GM18507 (cell line): ENCODE data around the gene HS2ST1.
"Not testable (repeated sequence)": the region's sequence is repeated elsewhere in the genome, so short reads cannot be mapped to it uniquely, and the experiment has no call there.

Experiments used
- DNase-seq: peaks from one replicate; pipeline ENCODE4 v3.0.0; 2011; ENCODE audit warnings: low read depth; ENCODE audit not compliant: insufficient read length; ENCODE audit errors: extremely low spot score
- FAIRE-seq: peaks from 2 replicates; lab custom pipeline; 2011; peaks lifted over from hg19 to GRCh38; lab: Jason Lieb, UNC

Gene HS2ST1

DNA sequence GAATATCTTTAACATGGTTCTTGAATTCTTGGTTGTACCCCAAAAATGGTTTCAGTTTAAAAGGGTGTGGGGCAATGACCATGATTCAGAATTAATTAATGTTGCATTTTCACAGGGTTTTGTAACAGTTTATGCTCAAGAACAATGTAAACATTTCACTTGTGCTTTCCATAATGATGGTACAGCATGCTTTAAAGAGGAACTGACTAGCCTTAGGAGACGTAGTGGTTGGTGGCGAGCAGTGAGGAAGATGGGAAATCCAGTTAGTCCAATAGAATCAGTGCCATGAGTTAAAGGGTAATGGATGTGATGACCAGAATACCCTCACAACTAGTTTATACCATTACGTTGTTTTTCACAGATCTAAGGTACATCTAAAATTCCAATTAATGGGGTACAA is 138.0 kb downstream of the HS2ST1 start:
- FAIRE-seq (no peak), DNase-seq (no peak)

DNA sequence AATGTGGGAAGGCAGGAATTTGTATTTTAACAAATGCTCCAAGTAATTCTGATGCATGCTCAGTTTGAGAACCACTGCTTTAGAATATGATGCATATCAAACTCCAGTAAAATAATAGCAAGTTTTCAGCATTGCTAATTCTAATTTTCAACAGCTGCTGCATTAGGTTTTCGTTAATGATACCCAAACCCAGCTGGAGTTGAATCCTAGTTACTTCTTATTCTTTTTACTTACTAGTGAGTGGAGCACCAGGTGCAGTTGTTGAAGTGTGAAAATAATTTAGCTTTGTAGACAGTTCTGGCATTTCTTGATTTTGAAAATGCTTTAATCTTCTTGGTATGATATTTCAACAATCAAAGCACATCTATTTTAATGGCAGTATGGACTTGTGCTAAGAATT is 138.5 kb downstream of the HS2ST1 start:
- DNase-seq (no peak), FAIRE-seq (no peak)

DNA sequence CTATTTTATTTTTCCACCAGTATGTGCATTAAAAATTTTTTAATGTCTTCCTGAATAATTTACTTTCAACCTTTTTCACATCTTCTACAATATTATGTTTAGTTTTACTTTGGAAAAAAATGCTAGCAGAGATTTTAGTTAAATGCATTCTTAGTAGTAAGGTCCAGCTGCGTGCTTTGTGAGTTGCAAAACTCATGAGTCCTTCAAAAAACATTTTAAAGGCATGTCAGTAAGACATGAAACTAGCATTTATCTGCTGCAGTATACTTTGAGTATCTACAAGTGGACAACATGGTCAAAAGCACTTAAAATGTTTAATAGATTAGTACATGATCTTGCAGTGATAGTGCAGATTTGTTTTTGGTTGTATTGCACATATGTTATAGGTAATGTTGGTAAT is 139.0 kb downstream of the HS2ST1 start:
- FAIRE-seq (no peak), DNase-seq (no peak)

DNA sequence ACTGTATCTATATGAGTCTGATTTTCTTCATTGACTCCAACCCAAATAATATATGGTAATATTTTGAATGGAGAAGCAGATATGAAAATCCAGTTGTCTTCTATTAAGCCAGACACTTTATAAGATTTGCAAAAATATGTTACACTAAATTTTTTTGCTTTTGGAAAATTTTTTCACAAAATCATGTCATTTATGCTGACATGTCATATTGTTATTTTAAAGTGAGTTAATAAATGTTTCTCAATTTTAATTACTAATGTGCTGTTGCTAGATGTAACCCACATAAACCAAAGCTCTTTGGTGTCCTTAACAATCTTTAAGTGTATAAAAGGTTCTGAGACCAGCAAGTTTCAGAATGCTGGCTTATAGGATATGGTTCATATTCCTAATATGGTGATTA is 142.5 kb downstream of the HS2ST1 start:
- FAIRE-seq: no peak

DNA sequence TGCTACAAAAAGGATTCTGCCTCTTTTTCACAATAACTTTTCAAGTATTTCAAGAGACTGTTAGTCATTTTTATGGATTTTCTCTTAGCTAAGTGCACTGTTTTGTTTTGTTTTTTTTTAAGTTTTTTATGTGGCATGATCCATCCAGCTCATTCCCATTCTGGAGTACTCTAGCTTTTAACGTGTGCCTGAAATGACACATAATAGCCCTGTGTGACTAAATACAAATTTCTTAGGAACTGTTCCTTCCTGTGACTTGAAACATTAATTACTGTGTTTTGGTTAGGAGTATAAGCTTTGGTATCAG is 143.9 kb downstream of the HS2ST1 start:
- no peak for DNase-seq

More for the DNA sequence above, 142.5 kb downstream of the HS2ST1 start:
- DNase-seq: no peak

DNA sequence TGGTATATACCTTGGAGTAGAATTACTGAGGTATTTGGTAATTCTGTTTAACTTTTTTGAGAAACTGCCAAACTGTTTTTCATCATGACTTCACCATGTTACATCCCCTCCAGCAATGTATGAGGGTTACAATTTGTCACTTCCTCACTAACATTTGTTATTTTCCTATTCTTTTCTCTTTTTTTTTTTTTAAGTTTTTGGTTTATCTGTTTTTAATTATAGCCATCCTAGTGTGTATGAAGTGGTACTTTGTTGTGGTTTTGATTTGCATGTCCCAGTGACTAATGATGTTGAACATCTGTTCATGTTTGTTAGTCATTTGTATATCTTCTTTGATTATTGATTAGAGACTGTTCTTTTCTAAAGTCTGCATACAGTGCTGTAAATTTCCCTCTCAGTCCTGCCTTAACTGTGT is 147.3 kb downstream of the HS2ST1 start:
- FAIRE-seq: peak; percentile 86
- DNase-seq: no peak

More for the DNA sequence above, 143.9 kb downstream of the HS2ST1 start:
- FAIRE-seq: no peak

DNA sequence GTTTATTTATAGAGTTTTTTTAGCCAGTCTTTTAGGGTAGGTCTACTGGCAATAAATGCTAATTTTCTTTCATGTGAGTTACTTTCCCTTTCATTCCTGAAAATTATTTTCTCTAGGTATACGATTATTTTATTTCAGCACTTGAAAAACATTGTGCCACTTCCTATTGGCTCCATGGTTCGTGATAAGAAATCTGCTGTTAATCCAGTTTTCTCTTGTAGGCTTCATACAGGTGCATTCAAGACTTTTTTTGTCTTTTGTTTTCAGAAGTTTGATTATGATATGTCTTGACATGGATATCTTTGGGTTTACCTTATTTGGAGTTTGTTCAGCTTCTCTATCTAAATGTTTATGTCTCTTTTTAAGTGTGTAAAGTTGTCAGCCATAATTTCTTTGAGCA is 148.3 kb downstream of the HS2ST1 start:
- no peak for FAIRE-seq
- no peak for DNase-seq

DNA sequence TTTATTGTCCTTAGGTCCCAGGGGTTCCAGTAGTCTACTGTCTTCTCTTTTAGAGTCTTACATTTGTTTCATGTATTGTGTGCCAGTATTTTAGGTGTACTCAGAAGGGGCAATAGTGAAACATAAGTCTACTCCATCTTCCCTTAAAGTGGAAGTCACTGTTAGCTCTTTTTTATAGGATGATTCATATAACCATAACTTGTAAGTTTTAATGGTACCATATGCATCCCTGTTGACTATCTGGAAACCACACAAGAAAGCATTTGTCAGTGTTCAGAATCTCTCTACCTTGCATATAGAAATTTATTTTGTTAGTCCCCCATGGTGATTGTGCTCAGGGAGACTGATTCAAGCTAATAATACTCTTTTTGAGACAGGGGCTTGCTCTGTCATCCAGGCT is 149.9 kb downstream of the HS2ST1 start:
- FAIRE-seq (peak; percentile 41), DNase-seq (no peak)

DNA sequence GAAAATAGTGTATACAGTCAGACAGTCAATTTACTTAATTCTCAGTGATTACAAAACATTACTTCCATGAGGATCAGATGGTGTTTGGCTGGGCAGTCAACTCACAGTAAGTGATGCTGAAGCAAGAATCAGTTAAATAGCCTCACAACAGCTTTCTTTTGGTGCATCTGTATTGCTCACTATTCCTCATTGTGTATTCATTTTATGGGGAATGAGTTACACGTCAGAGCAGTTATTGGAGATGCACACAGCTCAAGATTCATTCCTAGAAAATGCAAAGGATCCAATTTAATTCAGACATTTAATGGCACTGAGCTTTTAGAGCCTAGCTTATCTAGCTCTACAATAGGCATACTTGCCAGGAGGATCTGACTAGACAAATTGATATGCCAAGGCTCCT is 150.6 kb downstream of the HS2ST1 start:
- no peak for FAIRE-seq
- no peak for DNase-seq

DNA sequence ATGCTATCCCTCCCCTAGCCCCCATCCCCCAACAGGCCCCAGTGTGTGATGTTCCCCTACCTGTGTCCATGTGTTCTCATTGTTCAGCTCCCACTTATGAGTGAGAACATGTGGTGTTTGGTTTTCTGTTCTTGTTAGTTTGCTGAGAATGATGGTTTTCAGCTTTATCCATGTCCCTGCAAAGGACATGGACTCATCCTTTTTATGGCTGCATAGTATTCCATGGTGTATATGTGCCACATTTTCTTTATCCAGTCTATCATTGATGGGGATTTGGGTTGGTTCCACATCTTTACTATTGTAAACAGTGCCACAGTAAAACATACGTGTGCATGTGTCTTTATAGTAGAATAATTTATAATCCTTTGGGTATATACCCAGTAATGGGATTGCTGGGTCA is 152.3 kb downstream of the HS2ST1 start:
- not testable (repeated sequence) for FAIRE-seq, DNase-seq

DNA sequence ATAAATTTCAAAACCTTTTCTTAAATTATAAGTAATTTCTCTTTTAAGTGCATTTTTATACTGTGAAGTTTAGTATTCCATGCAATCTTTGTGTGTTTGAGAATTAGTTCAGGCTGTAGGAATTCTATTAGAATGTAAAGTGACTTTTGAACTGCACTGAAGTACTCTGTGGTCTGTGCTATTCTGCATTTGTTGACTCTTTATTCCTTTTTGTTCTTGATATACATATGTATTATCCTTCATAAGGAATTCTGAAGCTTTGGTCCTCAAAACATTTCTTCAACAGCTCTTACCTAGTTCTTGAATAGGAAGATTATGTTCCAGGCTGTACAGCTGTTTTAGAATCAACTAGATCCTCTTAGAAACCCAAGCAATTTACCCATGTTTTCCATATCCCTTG is 158.0 kb downstream of the HS2ST1 start:
- DNase-seq (no peak), FAIRE-seq (no peak)

DNA sequence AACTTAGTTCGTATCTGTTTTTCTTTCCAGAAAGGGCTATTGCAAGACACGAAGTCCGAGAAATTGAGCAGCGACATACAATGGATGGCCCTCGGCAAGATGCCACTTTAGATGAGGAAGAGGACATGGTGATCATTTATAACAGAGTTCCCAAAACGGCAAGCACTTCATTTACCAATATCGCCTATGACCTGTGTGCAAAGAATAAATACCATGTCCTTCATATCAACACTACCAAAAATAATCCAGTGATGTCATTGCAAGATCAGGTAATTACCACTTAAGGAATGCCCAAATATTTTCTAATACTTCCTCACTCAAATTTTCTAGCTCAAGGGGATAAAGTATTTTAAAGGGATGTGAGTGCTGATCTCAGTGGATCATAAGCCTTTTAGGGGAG is 158.5 kb downstream of the HS2ST1 start:
- no peak for DNase-seq
- FAIRE-seq: no peak

DNA sequence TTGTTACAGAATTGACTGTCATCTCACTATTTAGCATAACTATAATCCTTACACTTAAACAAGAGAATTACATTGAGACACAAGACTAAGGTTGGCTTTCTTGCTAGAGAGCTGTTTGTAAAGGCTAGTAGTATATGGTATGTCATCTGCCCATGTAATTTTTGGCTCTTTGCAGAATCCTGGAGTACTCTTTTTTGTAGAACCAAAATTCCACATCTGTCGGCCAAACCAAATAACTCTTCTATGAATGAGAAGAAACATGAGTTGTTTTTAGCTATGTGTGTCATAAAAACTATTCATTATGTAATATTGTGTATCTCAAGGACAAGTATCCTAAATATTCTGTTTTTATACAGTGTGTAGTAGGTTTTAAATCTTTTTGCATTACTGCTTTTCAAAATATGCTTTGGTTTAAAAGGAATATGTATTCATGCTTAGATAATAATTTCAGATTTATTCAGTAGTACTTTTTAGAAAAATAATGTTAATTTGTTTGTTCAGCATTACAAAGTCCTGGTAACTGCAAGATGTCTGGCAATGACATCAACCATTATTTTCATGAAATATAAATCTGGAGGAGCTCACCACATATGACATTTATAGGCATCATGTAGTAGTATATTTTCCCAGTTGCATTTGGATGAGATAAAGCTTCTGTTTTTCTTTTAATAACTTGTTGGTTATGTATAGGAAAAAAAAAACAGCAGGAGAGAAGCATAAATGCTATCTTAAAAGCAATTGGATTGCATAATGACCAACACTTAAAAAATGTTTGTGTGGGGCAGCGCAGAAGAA is 159.8 kb downstream of the HS2ST1 start:
- FAIRE-seq: no peak

DNA sequence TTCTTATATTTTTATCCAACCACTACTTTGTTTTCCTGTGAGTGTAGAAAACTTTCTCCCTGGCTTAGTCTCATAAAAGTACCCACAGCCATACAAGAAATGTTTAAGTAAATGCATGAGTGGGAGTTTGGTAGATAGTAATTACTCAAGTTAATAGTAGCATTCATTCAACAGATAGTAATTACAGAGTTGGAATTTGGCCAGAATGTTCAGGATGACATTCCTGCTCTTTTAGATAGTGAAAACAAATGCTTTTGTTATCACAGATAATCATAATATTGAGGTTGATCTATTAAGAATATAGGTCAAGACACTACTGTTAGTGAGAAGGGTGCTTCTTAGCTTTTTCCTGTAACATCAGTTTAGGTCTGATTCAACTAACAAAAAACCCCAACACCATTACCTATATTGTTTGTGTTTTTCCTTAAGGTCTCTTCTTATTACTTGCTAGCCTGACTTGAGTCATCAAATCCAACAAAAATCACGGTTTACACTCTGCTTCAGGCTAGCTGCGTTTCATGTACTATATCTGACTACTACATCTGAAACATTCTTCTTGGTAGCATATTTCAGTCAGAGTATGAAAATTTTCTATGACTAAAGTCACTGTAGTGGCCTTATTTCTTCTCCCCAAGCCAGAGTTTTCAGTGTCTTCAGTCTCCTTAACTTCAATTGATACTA is 163.7 kb downstream of the HS2ST1 start:
- FAIRE-seq (peak; percentile 18), DNase-seq (no peak)

More for the DNA sequence above, 159.8 kb downstream of the HS2ST1 start:
- DNase-seq: no peak

DNA sequence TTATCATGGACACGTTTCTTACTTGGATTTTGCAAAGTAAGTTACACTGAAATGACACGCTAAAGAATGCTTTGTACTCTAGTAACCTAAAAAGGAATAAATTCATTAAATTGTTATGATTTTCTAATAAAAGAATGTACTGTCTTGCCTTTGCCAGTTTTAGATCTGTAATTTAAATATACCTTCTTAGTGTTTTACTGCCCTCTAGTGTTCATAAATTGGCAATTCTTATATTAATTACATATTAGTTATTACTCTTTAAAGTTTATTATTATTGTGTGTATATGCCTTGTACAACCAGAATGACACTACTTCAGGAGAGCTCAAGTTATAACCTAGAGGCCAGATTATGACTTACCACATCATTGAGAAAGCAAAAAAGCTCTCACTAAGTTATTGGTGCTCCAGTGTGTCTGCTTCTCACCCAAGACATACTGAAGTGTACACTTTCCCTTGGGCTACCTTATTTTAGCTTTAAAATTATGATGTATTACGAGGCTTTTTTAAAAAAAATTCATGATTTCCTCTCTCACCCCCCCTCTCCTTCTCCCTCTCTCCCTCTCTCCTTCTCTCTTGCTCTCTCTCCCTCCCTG is 169.9 kb downstream of the HS2ST1 start:
- FAIRE-seq: peak; percentile 44
- DNase-seq: peak; percentile 14

DNA sequence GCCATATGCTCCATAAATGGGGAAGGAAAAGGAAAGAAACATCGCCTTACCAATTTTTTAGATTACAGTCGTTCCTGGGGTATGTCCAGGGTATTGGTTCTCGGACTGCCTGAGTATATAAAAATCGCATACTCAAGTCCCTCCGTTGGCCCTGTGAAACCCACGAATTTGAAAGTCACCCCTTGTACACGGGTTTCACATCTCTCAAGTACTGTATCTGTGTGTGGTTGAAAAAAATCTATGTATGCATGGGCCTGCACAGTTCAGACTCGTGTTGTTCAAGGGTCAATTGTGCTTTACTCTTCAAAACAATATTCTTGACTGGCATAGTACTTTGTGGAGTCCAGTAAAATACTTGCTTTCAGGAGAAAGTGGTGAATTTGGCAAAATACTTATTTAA is 171.7 kb downstream of the HS2ST1 start:
- peak; percentile 24 for FAIRE-seq
- no peak for DNase-seq

DNA sequence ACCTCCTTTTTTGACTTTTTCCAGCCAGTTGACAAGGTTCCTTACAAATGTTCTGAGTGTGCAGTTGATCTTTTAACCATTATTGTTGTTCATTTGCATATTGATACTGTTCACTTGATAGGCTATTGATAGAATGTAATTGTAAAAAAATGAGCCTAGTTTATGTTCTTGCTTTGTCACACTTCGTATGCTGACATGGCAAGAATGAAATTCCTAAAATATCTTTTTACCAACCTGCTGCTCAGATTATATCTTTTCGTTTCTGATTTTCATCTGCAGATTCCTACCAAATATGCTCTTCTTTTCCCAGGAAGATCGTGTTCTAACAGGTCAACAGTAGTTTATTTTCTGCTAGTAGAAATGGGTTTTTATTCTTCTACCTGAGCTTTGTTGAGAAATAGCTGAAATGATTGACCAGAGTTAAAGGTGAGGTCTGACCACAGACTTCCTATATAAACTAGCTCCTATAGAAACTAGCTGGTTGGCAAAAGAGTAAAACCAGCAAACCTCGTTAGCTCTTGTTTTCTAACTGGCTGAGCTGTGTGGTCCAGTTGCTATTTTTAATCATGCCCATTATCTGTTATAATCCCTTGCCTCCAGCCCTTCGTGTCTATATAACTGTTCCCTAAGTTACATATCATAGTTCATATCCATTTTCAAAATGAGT is 174.8 kb downstream of the HS2ST1 start:
- DNase-seq (no peak), FAIRE-seq (peak; percentile 39)

DNA sequence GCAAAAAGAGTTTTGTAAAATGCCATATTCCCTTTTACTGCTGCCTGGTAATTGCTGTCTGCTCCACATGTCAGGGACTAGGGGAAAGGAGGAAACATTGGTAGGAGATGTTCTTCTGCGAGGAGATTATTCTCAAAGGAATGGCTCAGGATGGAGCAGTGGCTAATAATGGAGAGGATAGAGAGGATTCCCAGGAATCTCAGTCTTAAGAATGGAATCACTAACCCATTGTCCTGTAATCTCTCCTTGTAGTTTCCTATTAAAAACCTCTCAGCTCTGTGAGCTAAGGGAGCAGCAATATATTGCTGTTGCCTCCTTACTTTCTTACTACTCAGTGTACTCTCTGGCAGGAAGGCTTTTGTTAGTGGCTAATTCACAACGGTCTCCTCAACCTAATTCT is 175.4 kb downstream of the HS2ST1 start:
- FAIRE-seq (no peak), DNase-seq (no peak)

DNA sequence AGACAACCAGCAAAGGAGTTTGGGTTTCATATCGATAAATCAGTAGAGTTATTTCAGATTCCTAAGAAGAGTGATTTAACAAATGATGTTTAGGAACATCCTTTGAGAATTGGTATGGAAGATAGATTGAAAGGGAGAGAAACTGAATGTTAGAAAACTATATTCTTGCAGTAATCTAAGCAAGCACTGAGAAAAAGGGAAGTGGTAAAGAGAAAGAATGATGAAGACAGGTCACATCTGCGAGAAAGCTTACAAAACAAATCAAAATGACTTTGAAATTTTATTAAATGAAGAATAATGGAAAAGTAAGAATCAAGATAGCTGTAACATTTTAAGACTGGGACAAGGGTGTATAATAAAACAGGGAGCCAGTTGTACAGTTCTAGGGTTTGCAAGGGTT is 177.0 kb downstream of the HS2ST1 start:
- DNase-seq: no peak
- no peak for FAIRE-seq

DNA sequence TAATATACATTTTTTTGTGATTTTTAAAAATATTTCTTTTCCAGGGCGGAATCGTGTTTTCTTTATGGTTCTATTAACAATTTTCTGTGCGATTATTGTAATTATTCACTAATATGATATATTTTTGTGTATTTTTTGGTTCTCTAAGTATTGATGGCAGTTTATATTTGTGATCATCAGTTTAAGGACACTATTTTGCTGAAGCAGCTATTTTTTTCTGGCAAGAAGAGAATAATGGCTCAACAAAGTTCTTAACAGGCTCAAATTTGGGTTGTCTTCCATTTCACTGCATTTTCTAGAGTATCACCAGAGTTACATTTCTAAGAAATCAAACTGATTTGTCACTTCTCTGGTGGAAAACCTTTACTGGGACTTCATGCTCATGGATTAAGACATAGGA is 178.4 kb downstream of the HS2ST1 start:
- DNase-seq (no peak), FAIRE-seq (no peak)
